ENCODE data around the gene ERCC4.
"Not testable (repeated sequence)": the region's sequence is repeated elsewhere in the genome, so short reads cannot be mapped to it uniquely, and the experiment has no call there.

The ERCC4 gene

GRCh38 chr16:13919683-13920509 is at the start of gene ERCC4:
Gene ERCC4 (plus strand): TSS chr16:13920154. CDS start chr16:13920166, 12 bp downstream.
- DNase-seq = peak; percentile 81 to 100 (median 98)

GRCh38 chr16:13873835-13874438 is 46.0 kb upstream of the ERCC4 start:
- DNase-seq = peak in 10 of 51 donors; percentile 0 to 18 (median 2)

- DNase-seq = no peak
Observed at GRCh38 chr16:13875614-13876284, 44.2 kb upstream of the ERCC4 start.

GRCh38 chr16:13883276-13883675 is 36.7 kb upstream of the ERCC4 start:
- no peak for DNase-seq

- no peak for DNase-seq
Observed at GRCh38 chr16:13883881-13884280, 36.1 kb upstream of the ERCC4 start.

- no peak for DNase-seq
Observed at GRCh38 chr16:13885700-13886099, 34.3 kb upstream of the ERCC4 start.

GRCh38 chr16:13886608-13887007 is 33.3 kb upstream of the ERCC4 start:
- no peak for DNase-seq

GRCh38 chr16:13889323-13889722 is 30.6 kb upstream of the ERCC4 start:
- not testable (repeated sequence) for DNase-seq

- no peak for DNase-seq
Observed at GRCh38 chr16:13892301-13892700, 27.7 kb upstream of the ERCC4 start.

- DNase-seq = no peak
Observed at GRCh38 chr16:13895516-13895915, 24.4 kb upstream of the ERCC4 start.

GRCh38 chr16:13896543-13897182 is 23.3 kb upstream of the ERCC4 start:
- DNase-seq = no peak

GRCh38 chr16:13897806-13898205 is 22.1 kb upstream of the ERCC4 start:
- no peak for DNase-seq

- DNase-seq = no peak
Observed at GRCh38 chr16:13898233-13898632, 21.7 kb upstream of the ERCC4 start.

GRCh38 chr16:13902052-13902451 is 17.9 kb upstream of the ERCC4 start:
- no peak for DNase-seq

GRCh38 chr16:13902677-13903076 is 17.3 kb upstream of the ERCC4 start:
- DNase-seq = no peak

- DNase-seq = no peak
Observed at GRCh38 chr16:13904179-13904691, 15.7 kb upstream of the ERCC4 start.

- peak in 3 of 51 donors; percentile 3 to 15 (median 9) for DNase-seq
Observed at GRCh38 chr16:13904822-13905221, 15.1 kb upstream of the ERCC4 start.

- no peak for DNase-seq
Observed at GRCh38 chr16:13906168-13907089, 13.5 kb upstream of the ERCC4 start.

GRCh38 chr16:13907431-13907830 is 12.5 kb upstream of the ERCC4 start:
- no peak for DNase-seq

- no peak for DNase-seq
Observed at GRCh38 chr16:13909069-13909468, 10.9 kb upstream of the ERCC4 start.

Measured in hypothalamus (tissue), 51 donors.